Vagina (tissue), 2 donors: Measurements from ENCODE around the gene HOXA6.

ENCODE experiments used
- CTCF ChIP-seq, 3 experiments: fragments of 450-650 bp in 2 of 3; fragments of 200-600 bp in 1 of 3; sonication (generic) in 1 of 3; IDR thresholded peaks; one replicate each; pipeline ENCODE4 v1.5.1; 2017 to 2019; ENCODE audit warnings: antibody characterized with exemption in 3 of 3, mild to moderate bottlenecking in 2 of 3, moderate library complexity in 2 of 3
- POLR2A ChIP-seq, 2 donors: fragments of 450-650 bp; IDR thresholded peaks; one replicate each; pipeline ENCODE4 v1.6.1; 2017; ENCODE audit warnings: antibody characterized with exemption in 2 of 2, mild to moderate bottlenecking in 2 of 2, moderate library complexity in 2 of 2

DNA sequence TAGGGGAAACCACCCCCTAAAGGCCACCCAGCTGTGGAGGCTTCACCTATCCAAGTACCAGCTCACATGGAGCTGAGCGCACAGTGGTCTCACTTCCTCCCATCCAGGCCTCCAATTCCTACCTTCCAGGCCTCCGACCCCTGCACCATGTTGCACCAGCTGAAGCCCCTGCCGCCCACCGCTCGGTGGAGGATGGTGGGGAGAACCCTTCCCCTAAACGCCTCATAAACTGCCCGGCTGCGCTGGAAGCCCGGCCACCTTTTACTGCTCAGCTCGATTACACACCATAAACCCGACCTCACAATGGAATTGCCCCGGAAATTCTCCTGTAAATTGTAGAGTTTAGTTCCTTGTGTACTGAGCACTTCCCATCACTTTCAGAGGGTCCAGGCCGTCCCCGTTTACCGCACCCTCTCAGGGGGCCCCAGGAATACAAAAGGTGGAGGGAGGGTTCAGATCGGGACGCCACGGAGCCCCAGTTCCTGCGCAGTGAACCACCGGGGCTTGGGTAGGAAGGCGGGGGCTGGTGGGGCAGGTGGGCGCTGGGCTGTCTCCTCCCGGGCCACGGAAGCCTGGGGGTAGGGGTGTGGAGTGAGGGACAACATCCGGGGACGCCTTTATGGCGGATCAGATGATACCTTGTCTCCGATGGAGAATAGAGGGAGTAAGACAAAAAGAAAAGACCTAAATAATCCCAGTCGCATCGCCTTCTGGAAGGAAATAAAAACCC is 10.3 kb upstream of the HOXA6 start:
- TF ChIP-seq CTCF (IDR thresholded peaks at IDR 0.05) (no peak), POLR2A (IDR thresholded peaks at IDR 0.05) (no peak)
